Brain microvascular endothelial cell (primary cell): ENCODE data around the gene BLTP3B.
"Not testable (repeated sequence)": the region's sequence is repeated elsewhere in the genome, so short reads cannot be mapped to it uniquely, and the experiment has no call there.

Source experiments
- DNase-seq: peaks from one replicate; pipeline ENCODE4 v3.0.0-alpha.2; 2020
- H3K27ac ChIP-seq: fragments of 250-450 bp; sonication (Bioruptor Pico); 2 replicates; pipeline ENCODE4 v1.5.1; 2020; ENCODE audit warnings: mild to moderate bottlenecking, moderate library complexity
- H3K27me3 ChIP-seq: fragments of 250-450 bp; sonication (Bioruptor Pico); replicated peaks from 2 replicates; pipeline ENCODE4 v1.5.1; 2020; ENCODE audit warnings: mild to moderate bottlenecking
- H3K36me3 ChIP-seq: fragments of 250-450 bp; sonication (Bioruptor Pico); replicated peaks from 2 replicates; pipeline ENCODE4 v1.5.1; 2020; ENCODE audit warnings: mild to moderate bottlenecking
- H3K4me3 ChIP-seq: 2 replicates; pipeline ENCODE4 v1.5.1; 2011; ENCODE audit warnings: low read depth, mild to moderate bottlenecking, control low read depth, low read length, moderate library complexity
- in situ Hi-C: cut with HindIII; loops from 2 replicates; pipeline ENCODE4 v1.10.0; 2017; ENCODE audit warnings: low sequenced_read_pairs, low pct_ligation_motif_present
- TF ChIP-seq, protein P1 (sequence below): IDR thresholded peaks from 2 replicates; pipeline ENCODE4 v1.5.1; 2011; ENCODE audit warnings: low read depth, mild to moderate bottlenecking, moderate library complexity, low read length, control low read depth, inconsistent platforms; ENCODE audit errors: missing control alignments

The BLTP3B gene, protein sequence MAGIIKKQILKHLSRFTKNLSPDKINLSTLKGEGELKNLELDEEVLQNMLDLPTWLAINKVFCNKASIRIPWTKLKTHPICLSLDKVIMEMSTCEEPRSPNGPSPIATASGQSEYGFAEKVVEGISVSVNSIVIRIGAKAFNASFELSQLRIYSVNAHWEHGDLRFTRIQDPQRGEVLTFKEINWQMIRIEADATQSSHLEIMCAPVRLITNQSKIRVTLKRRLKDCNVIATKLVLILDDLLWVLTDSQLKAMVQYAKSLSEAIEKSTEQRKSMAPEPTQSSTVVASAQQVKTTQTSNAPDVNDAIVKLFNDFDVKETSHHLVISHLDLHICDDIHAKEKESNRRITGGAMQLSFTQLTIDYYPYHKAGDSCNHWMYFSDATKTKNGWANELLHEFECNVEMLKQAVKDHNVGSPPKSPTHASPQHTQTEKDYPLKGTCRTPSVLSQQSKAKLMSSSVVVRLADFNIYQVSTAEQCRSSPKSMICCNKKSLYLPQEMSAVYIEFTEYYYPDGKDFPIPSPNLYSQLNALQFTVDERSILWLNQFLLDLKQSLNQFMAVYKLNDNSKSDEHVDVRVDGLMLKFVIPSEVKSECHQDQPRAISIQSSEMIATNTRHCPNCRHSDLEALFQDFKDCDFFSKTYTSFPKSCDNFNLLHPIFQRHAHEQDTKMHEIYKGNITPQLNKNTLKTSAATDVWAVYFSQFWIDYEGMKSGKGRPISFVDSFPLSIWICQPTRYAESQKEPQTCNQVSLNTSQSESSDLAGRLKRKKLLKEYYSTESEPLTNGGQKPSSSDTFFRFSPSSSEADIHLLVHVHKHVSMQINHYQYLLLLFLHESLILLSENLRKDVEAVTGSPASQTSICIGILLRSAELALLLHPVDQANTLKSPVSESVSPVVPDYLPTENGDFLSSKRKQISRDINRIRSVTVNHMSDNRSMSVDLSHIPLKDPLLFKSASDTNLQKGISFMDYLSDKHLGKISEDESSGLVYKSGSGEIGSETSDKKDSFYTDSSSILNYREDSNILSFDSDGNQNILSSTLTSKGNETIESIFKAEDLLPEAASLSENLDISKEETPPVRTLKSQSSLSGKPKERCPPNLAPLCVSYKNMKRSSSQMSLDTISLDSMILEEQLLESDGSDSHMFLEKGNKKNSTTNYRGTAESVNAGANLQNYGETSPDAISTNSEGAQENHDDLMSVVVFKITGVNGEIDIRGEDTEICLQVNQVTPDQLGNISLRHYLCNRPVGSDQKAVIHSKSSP (N-terminal part only)

DNA sequence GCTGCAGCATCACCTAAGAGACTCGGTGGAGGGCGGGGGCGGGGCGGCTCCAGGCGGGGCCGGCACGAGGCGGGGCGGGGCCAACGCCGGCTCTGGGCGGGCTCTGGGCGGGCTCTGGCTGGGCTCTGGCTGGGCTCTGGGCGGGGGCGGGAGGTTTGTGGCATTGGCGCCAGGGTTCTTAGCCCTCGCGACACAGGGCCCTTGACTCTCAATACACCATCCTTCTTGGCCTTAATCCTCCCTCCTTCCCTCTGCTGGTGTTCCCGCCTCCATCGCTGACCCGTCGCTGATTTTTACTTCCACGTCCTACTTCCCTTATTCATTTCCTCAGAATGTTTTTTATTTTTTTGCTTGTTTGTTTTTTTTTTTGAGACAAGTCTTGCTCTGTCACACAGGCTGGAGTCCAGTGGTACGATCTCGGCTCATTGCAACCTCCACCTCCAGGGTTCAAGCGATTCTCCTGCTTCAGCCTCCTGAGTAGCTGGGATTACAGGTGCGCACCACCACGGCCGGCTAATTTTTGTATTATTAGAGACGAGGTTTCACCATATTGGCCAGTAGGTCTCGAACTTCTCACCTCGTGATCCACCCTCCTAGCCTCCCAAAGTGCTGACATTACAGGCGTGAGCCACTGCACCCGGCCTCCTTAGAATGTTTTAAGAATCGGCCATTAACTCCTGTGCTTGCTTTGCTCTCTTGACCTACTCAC is at the start of gene BLTP3B:
Gene BLTP3B, minus strand, starts transcription at position 24 of the 709 bp plus-strand sequence. CDS start 239 bp downstream, outside the sequence.
- TF ChIP-seq, protein P1, sequence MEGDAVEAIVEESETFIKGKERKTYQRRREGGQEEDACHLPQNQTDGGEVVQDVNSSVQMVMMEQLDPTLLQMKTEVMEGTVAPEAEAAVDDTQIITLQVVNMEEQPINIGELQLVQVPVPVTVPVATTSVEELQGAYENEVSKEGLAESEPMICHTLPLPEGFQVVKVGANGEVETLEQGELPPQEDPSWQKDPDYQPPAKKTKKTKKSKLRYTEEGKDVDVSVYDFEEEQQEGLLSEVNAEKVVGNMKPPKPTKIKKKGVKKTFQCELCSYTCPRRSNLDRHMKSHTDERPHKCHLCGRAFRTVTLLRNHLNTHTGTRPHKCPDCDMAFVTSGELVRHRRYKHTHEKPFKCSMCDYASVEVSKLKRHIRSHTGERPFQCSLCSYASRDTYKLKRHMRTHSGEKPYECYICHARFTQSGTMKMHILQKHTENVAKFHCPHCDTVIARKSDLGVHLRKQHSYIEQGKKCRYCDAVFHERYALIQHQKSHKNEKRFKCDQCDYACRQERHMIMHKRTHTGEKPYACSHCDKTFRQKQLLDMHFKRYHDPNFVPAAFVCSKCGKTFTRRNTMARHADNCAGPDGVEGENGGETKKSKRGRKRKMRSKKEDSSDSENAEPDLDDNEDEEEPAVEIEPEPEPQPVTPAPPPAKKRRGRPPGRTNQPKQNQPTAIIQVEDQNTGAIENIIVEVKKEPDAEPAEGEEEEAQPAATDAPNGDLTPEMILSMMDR: no peak
- no peaks in the 10 kb centered on the region for H3K36me3 ChIP-seq
- peak within 1 kb of the TSS; percentile 95 for H3K27ac ChIP-seq
- peak; percentile 77 for DNase-seq
- peak within 1 kb of the TSS; percentile 96 for H3K4me3 ChIP-seq
- in situ Hi-C loops: no loop called here
- H3K27me3 ChIP-seq: no peaks in the 10 kb centered on the region

DNA sequence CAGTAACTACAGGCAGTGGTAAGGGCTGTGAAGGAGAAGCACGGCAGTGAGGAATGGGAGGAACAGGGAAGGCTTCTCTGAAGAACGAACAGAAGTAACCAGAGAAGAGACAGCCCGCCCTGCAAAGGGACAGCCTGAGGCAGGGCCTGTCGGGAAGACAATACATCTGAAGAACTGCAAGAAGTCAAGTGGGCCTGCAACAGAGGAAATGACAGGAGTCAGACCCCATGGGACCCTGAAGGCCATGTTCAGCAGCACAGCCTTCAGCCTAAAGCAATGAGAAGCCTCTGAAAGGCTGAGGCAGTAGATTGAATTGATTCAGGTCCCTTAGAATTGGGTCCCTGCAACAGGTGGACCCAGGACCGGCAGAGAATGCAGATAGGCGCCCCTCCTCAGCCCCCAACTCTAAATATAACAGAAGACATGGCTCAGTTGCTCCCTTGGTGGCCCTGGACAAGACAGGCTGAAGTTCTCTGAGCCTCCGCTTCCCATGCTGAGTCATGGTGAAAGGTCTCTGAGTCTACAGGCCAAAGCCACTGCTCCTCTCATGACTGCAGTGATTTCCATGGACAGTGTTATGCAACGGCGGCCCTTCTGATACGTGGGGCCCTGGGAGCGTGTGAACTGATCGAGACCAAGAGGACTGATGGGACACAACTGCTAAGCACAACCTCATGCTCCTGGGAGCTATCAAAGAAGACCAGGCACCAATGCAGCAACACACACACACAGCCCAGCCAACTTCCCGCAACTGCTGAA is 47.1 kb upstream of the BLTP3B start:
- TF ChIP-seq, protein P1: no peak
- DNase-seq: no peak
- Histone ChIP-seq H3K27me3 (no peaks in the 10 kb centered on the region), H3K4me3 (no peak overlapping the region), H3K36me3 (no peaks in the 10 kb centered on the region), H3K27ac (no peak overlapping the region)
- in situ Hi-C loops: no loop called here

DNA sequence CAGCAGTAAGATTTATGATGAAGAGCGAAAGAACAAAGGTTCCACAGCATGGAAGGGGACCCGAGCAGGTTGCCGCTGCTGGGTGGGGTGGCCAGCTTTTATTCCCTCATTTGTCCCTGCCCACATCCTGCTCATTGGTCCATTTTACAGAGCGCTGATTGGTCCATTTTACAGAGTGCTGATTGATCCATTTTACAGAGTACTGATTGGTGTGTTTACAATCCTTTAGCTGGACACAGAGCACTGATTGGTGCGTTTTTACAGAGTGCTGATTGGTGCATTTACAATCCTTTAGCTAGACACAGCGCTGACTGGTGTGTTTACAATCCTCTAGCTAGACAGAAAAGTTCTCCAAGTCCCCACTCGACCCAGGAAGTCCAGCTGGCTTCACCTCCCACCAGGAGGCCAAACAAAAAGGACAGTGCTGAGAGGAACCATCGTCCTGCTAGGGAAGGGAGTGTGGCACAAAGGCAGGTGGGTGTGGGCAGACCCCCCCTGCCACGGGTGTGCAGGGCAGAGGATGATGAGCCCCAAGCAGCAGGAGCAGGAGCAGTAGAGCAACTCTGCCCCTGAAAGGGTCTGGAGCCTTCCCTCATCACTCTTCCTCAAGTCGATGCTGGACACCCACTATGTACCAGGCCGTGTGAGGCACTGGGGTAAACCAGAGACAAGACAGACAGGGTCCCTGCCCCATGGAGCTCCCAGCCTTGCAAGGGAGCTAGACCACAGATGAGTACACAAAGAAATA is 46.4 kb upstream of the BLTP3B start:
- in situ Hi-C loops, H3K4me3 ChIP-seq, DNase-seq, H3K27me3 ChIP-seq, H3K36me3 ChIP-seq, H3K27ac ChIP-seq: not testable (repeated sequence)

DNA sequence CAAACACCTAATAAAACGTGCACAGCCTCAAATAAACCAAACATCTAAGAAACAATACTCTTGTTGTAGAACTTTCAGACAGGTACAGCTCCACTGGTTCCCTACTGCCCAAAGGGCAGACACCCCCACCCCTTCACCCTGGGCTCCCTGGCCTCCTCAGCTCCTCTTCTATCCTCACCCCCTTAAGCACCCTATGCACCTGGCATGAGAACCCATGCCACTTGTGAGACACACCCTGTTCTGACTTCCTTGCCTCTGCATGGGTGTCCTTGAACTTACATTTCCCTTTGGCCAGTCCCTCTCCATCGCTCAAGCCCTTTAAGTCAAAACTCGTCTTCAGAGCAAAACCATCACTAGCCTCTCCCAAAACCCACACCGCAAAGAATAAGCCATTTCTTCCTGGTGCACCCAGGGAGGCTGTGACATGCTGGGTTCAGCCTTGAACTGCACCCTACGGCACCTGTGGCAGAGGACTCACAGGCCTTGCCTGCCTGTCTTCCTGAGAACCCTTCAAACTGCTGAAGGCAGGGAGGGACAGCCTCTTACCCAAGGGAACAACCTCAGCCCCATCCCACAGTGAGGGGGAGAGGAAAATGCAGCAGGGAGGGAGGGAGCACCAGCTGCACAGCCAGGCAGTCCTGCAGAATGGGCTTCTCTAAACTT is 45.3 kb upstream of the BLTP3B start:
- no peak for DNase-seq
- TF ChIP-seq, protein P1: no peak
- Histone ChIP-seq H3K27me3 (no peaks in the 10 kb centered on the region), H3K36me3 (no peaks in the 10 kb centered on the region), H3K4me3 (no peak overlapping the region), H3K27ac (no peak overlapping the region)
- in situ Hi-C loops: no loop called here

DNA sequence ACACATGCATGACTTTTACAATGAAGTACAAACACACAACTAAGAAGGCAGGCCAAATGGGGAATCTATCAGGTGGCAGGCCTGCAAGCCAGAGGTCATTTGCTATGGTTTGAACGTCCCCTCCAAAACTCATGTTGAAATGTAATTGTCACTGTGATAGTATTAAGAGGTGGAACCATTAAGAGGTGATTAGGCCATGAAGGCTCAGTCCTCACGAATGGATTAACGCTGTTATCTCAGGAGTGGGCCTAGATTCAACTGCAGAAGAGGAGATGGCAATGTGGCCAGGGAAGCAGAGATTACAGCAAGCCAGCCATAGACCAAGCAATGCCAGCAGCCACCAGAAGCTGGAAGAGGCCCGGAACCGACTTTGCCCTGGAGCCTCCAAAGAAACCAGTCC is 44.4 kb upstream of the BLTP3B start:
- in situ Hi-C loops: no loop called here
- DNase-seq: no peak
- H3K27me3 ChIP-seq: no peaks in the 10 kb centered on the region
- TF ChIP-seq, protein P1: no peak
- no peaks in the 10 kb centered on the region for H3K36me3 ChIP-seq
- no peak overlapping the region for H3K4me3 ChIP-seq
- no peak overlapping the region for H3K27ac ChIP-seq
